Measurements from ENCODE around the gene HPCAL1. TPM values are rescaled to one million over a fixed set of nuclear protein-coding genes. Genes with fewer than 3 reads are reported as not detected.
"Not testable (repeated sequence)": the region's sequence is repeated elsewhere in the genome, so short reads cannot be mapped to it uniquely, and the experiment has no call there.

Gene HPCAL1
- total RNA-seq, 2 experiments from 2014 or later = 100 to 105 TPM

GRCh38 chr2:10286216-10287037, 16.3 kb upstream of the HPCAL1 start:
- Mint-ChIP-seq H3K27me3 (no peaks in the 10 kb centered on the region), H3K27ac (no peak overlapping the region), H3K36me3 (no peaks in the 10 kb centered on the region), H3K9me3 (no peaks in the 10 kb centered on the region), H3K4me1 (peaks cover 2% of the 10 kb centered on the region), H3K4me3 (no peak overlapping the region)
- DNase-seq = no peak

GRCh38 chr2:10287761-10288160, 14.9 kb upstream of the HPCAL1 start:
- Mint-ChIP-seq H3K4me1 (peaks cover 2% of the 10 kb centered on the region), H3K4me3 (no peak overlapping the region), H3K27me3 (no peaks in the 10 kb centered on the region), H3K9me3 (no peaks in the 10 kb centered on the region), H3K27ac (no peak overlapping the region), H3K36me3 (no peaks in the 10 kb centered on the region)
- no peak for DNase-seq

- Mint-ChIP-seq H3K9me3 (no peaks in the 10 kb centered on the region), H3K36me3 (no peaks in the 10 kb centered on the region), H3K4me3 (no peak overlapping the region), H3K27ac (no peak overlapping the region), H3K4me1 (no peaks in the 10 kb centered on the region), H3K27me3 (no peaks in the 10 kb centered on the region)
- DNase-seq = no peak
These were observed 14.1 kb upstream of the HPCAL1 start for GRCh38 chr2:10288606-10289005.

- H3K27ac Mint-ChIP-seq = no peak overlapping the region
- peaks cover 4% of the 10 kb centered on the region for H3K9me3 Mint-ChIP-seq
- H3K27me3 Mint-ChIP-seq = no peaks in the 10 kb centered on the region
- no peak for DNase-seq
- no peaks in the 10 kb centered on the region for H3K4me1 Mint-ChIP-seq
- no peak overlapping the region for H3K4me3 Mint-ChIP-seq
- peaks cover 2% of the 10 kb centered on the region for H3K36me3 Mint-ChIP-seq
These were observed 13.4 kb upstream of the HPCAL1 start for GRCh38 chr2:10289352-10289751.

GRCh38 chr2:10289891-10290290, 12.8 kb upstream of the HPCAL1 start:
- no peak for DNase-seq
- Mint-ChIP-seq H3K27me3 (no peaks in the 10 kb centered on the region), H3K27ac (no peak overlapping the region), H3K4me3 (no peak overlapping the region), H3K4me1 (no peaks in the 10 kb centered on the region), H3K9me3 (peaks cover 6% of the 10 kb centered on the region), H3K36me3 (peaks cover 2% of the 10 kb centered on the region)

GRCh38 chr2:10291376-10291775, 11.3 kb upstream of the HPCAL1 start:
- H3K36me3 Mint-ChIP-seq, DNase-seq, H3K9me3 Mint-ChIP-seq, H3K4me1 Mint-ChIP-seq, H3K27me3 Mint-ChIP-seq, H3K27ac Mint-ChIP-seq, H3K4me3 Mint-ChIP-seq: not testable (repeated sequence)

GRCh38 chr2:10292033-10292432, 10.7 kb upstream of the HPCAL1 start:
- Mint-ChIP-seq H3K36me3 (peaks cover 2% of the 10 kb centered on the region), H3K4me1 (peaks cover 6% of the 10 kb centered on the region), H3K27ac (no peak overlapping the region), H3K4me3 (no peak overlapping the region), H3K27me3 (no peaks in the 10 kb centered on the region), H3K9me3 (peaks cover 6% of the 10 kb centered on the region)
- no peak for DNase-seq

GRCh38 chr2:10293603-10294002, 9.1 kb upstream of the HPCAL1 start:
- no peak overlapping the region for H3K4me3 Mint-ChIP-seq
- H3K9me3 Mint-ChIP-seq = peaks cover 6% of the 10 kb centered on the region
- H3K4me1 Mint-ChIP-seq = peaks cover 21% of the 10 kb centered on the region
- H3K36me3 Mint-ChIP-seq = peaks cover 2% of the 10 kb centered on the region
- DNase-seq = no peak
- H3K27ac Mint-ChIP-seq = no peak overlapping the region
- H3K27me3 Mint-ChIP-seq = no peaks in the 10 kb centered on the region

GRCh38 chr2:10294077-10294476, 8.6 kb upstream of the HPCAL1 start:
- no peak overlapping the region for H3K27ac Mint-ChIP-seq
- H3K27me3 Mint-ChIP-seq = no peaks in the 10 kb centered on the region
- peaks cover 26% of the 10 kb centered on the region for H3K4me1 Mint-ChIP-seq

GRCh38 chr2:10295649-10296048, 7.1 kb upstream of the HPCAL1 start:
- peaks cover 39% of the 10 kb centered on the region for H3K4me1 Mint-ChIP-seq
- not testable (repeated sequence) for H3K27me3 Mint-ChIP-seq, H3K27ac Mint-ChIP-seq, DNase-seq, H3K36me3 Mint-ChIP-seq, H3K4me3 Mint-ChIP-seq
- peaks cover 12% of the 10 kb centered on the region for H3K9me3 Mint-ChIP-seq

More at GRCh38 chr2:10294077-10294476, 8.6 kb upstream of the HPCAL1 start:
- Mint-ChIP-seq H3K9me3 (peaks cover 9% of the 10 kb centered on the region), H3K36me3 (peaks cover 5% of the 10 kb centered on the region), H3K4me3 (no peak overlapping the region)
- DNase-seq = no peak

- Mint-ChIP-seq H3K36me3 (peaks cover 8% of the 10 kb centered on the region), H3K27ac (no peak overlapping the region)
These were observed 6.6 kb upstream of the HPCAL1 start for GRCh38 chr2:10296142-10296541.

GRCh38 chr2:10297191-10297830, 5.4 kb upstream of the HPCAL1 start:
- DNase-seq = no peak
- H3K9me3 Mint-ChIP-seq = peaks cover 12% of the 10 kb centered on the region
- peaks cover 8% of the 10 kb centered on the region for H3K36me3 Mint-ChIP-seq
- H3K27ac Mint-ChIP-seq = peak overlapping the region; percentile 64
- H3K4me3 Mint-ChIP-seq = no peak overlapping the region
- no peaks in the 10 kb centered on the region for H3K27me3 Mint-ChIP-seq
- peaks cover 52% of the 10 kb centered on the region for H3K4me1 Mint-ChIP-seq

More at GRCh38 chr2:10296142-10296541, 6.6 kb upstream of the HPCAL1 start:
- Mint-ChIP-seq H3K4me1 (peaks cover 44% of the 10 kb centered on the region), H3K4me3 (no peak overlapping the region), H3K27me3 (no peaks in the 10 kb centered on the region), H3K9me3 (peaks cover 12% of the 10 kb centered on the region)
- no peak for DNase-seq

- Mint-ChIP-seq H3K27me3 (no peaks in the 10 kb centered on the region), H3K4me1 (peaks cover 52% of the 10 kb centered on the region), H3K27ac (peak overlapping the region; percentile 64), H3K9me3 (peaks cover 12% of the 10 kb centered on the region), H3K36me3 (peaks cover 8% of the 10 kb centered on the region), H3K4me3 (peak overlapping the region; percentile 33)
- peak; percentile 59 for DNase-seq
These were observed 4.7 kb upstream of the HPCAL1 start for GRCh38 chr2:10297959-10298531.

GRCh38 chr2:10298777-10299176, 3.9 kb upstream of the HPCAL1 start:
- H3K4me3 Mint-ChIP-seq, H3K36me3 Mint-ChIP-seq, H3K27me3 Mint-ChIP-seq, DNase-seq: not testable (repeated sequence)
- Mint-ChIP-seq H3K27ac (peak overlapping the region; percentile 66), H3K4me1 (peaks cover 52% of the 10 kb centered on the region), H3K9me3 (peaks cover 12% of the 10 kb centered on the region)

GRCh38 chr2:10300328-10300920, 2.3 kb upstream of the HPCAL1 start:
- Mint-ChIP-seq H3K4me3 (peak overlapping the region; percentile 43), H3K4me1 (peaks cover 61% of the 10 kb centered on the region), H3K27me3 (no peaks in the 10 kb centered on the region), H3K9me3 (peaks cover 6% of the 10 kb centered on the region), H3K36me3 (peaks cover 9% of the 10 kb centered on the region), H3K27ac (peak overlapping the region; percentile 89)
- no peak for DNase-seq

All from activated naive CD8-positive, alpha-beta T cell treated with anti-CD3 and anti-CD28 coated beads for 36 hours (primary cell).